OCI-LY7 (cell line): Measurements from ENCODE around the gene BTAF1. TPM values are rescaled to one million over a fixed set of nuclear protein-coding genes. Genes with fewer than 3 reads are reported as not detected.

Experiments used
- BruUV-seq: library from RNA; stranded (reverse); fragments of 400-500 nt; replicated peaks from 2 replicates; lab custom pipeline; 2021; lab: Mats Ljungman, UMichigan
- CTCF ChIA-PET: fragments of 300-600 bp; sonication (Branson Sonifier 250); formaldehyde crosslinking; loops from one replicate; lab custom pipeline; 2022; ENCODE audit warnings: antibody characterized with exemption; ENCODE audit not compliant: unreplicated experiment; lab: Charles Lee
- POLR2A ChIA-PET: fragments of 300-600 bp; sonication (Branson Sonifier 250); formaldehyde crosslinking; loops from one replicate; lab custom pipeline; 2022; ENCODE audit warnings: antibody characterized with exemption; lab: Charles Lee
- DNase-seq: peaks from one replicate; pipeline ENCODE4 v3.0.0-alpha.2; 2015; ENCODE audit warnings: low spot score
- H2AFZ ChIP-seq: fragments of 200-600 bp; sonication (generic), shearing (Covaris generic); 2 replicates; pipeline ENCODE4 v1.6.1; 2014; ENCODE audit warnings: mild to moderate bottlenecking, antibody characterized with exemption, low read length, moderate library complexity
- H3K27ac ChIP-seq: fragments of 200-600 bp; sonication (generic); 2 replicates; pipeline ENCODE4 v1.5.1; 2014; ENCODE audit warnings: mixed run types, low read depth, mild to moderate bottlenecking, moderate library complexity, low read length, inconsistent platforms; ENCODE audit not compliant: poor library complexity, severe bottlenecking
- H3K36me3 ChIP-seq: fragments of 200-600 bp; sonication (generic); 2 replicates; pipeline ENCODE4 v1.6.1; 2014; ENCODE audit warnings: mild to moderate bottlenecking, antibody characterized with exemption, low read length, moderate library complexity, mixed read lengths; ENCODE audit not compliant: insufficient read depth
- H3K4me1 ChIP-seq: fragments of 200-600 bp; sonication (generic); 2 replicates; pipeline ENCODE4 v1.5.1; 2014; ENCODE audit warnings: mild to moderate bottlenecking, low read length; ENCODE audit not compliant: insufficient read depth, poor library complexity, severe bottlenecking
- H3K4me2 ChIP-seq: fragments of 200-600 bp; sonication (generic); 2 replicates; pipeline ENCODE4 v1.6.1; 2014; ENCODE audit warnings: mild to moderate bottlenecking, low read length
- H3K4me3 ChIP-seq: fragments of 200-600 bp; sonication (generic); 2 replicates; pipeline ENCODE4 v1.5.1; 2014; ENCODE audit warnings: mild to moderate bottlenecking, low read depth, low read length; ENCODE audit not compliant: poor library complexity, severe bottlenecking
- H3K79me2 ChIP-seq: fragments of 200-600 bp; sonication (generic); 2 replicates; pipeline ENCODE4 v1.6.1; 2016; ENCODE audit warnings: low read depth, mild to moderate bottlenecking, low read length, moderate library complexity, mixed read lengths; ENCODE audit not compliant: insufficient read depth
- H3K9me2 ChIP-seq: fragments of 200-600 bp; sonication (generic); 2 replicates; pipeline ENCODE4 v1.6.1; 2016; ENCODE audit warnings: mild to moderate bottlenecking, low read length, mixed read lengths; ENCODE audit not compliant: insufficient read depth
- H3K9me3 ChIP-seq: fragments of 200-600 bp; sonication (generic); 2 replicates; pipeline ENCODE4 v1.6.1; 2014; ENCODE audit warnings: mild to moderate bottlenecking, mixed run types, low read length, mixed read lengths
- H4K20me1 ChIP-seq: fragments of 200-600 bp; sonication (generic); 2 replicates; pipeline ENCODE4 v1.6.1; 2014; ENCODE audit warnings: mild to moderate bottlenecking, antibody characterized with exemption, low read length, moderate library complexity, mixed read lengths; ENCODE audit not compliant: insufficient read depth
- CTCF ChIP-seq: fragments of 200-600 bp; sonication (generic); conservative IDR thresholded peaks from 2 replicates; pipeline ENCODE4 v1.5.1; 2014; ENCODE audit warnings: mild to moderate bottlenecking, antibody characterized with exemption, low read length, moderate library complexity, mixed read lengths
- EZH2phosphoT487 ChIP-seq: fragments of 200-600 bp; sonication (generic); IDR thresholded peaks from 2 replicates; pipeline ENCODE4 v1.6.1; 2018; ENCODE audit warnings: low read depth, borderline replicate concordance, mild to moderate bottlenecking, mixed run types, antibody characterized with exemption, low read length, moderate library complexity, mixed read lengths
- intact Hi-C: fragments of 100-400 bp; cut with micrococcal nuclease; formaldehyde crosslinking; loops from one replicate; pipeline ENCODE4 v1.10.0; 2022; ENCODE audit not compliant: unreplicated experiment
- total RNA-seq, 2 experiments: library from RNA; depleted of rRNA in 1 of 2; stranded (reverse); fragments of >200 nt in 1 of 2; shearing (Covaris generic) in 1 of 2; gene quantifications; 2 replicates each; pipeline ENCODE4 v1.2.3, GENCODE V29; 2014 to 2022

BTAF1 gene
- total RNA-seq, 2 experiments from 2014 or later: 65.1 to 95.6 TPM

- H4K20me1 ChIP-seq: no peaks in the 10 kb centered on the region
- H2AFZ ChIP-seq: no peak overlapping the region; the same call in 1 of the 2 replicates
- no peaks in the 10 kb centered on the region for H3K9me3 ChIP-seq
- no peaks in the 10 kb centered on the region for H3K79me2 ChIP-seq
- H3K9me2 ChIP-seq: no peaks in the 10 kb centered on the region
- no TSS peak for BruUV-seq
- no peak for TF ChIP-seq CTCF
- no peak for TF ChIP-seq EZH2phosphoT487
- CTCF ChIA-PET: no interaction called here
- H3K4me2 ChIP-seq: peak overlapping the region; percentile 37; the same call in 1 of the 2 replicates
- DNase-seq: no peak
- no peak overlapping the region for H3K27ac ChIP-seq
- intact Hi-C loops: no loop called here
- POLR2A ChIA-PET: no interaction called here
- no peaks in the 10 kb centered on the region for H3K36me3 ChIP-seq
- no peak overlapping the region for H3K4me3 ChIP-seq
- H3K4me1 ChIP-seq: no peaks in the 10 kb centered on the region
Observed at GRCh38 chr10:91886954-91887271, 36.7 kb upstream of the BTAF1 start.

- Histone ChIP-seq H3K27ac (no peak overlapping the region), H3K36me3 (no peaks in the 10 kb centered on the region), H3K4me1 (no peaks in the 10 kb centered on the region), H3K4me2 (peak overlapping the region; percentile 37; the same call in 1 of the 2 replicates), H3K4me3 (no peak overlapping the region), H2AFZ (no peak overlapping the region; the same call in 1 of the 2 replicates), H3K79me2 (no peaks in the 10 kb centered on the region), H3K9me2 (no peaks in the 10 kb centered on the region), H4K20me1 (no peaks in the 10 kb centered on the region), H3K9me3 (no peaks in the 10 kb centered on the region)
- DNase-seq: no peak
- intact Hi-C loops: no loop called here
- ChIA-PET POLR2A (interaction anchor here (0.6 kb wide), 1 partner anchor 636 kb away, joined by 4 read pairs; no protein-coding TSS in a partner anchor), CTCF (no interaction called here)
- no peak for TF ChIP-seq EZH2phosphoT487
- no peak for TF ChIP-seq CTCF
- no TSS peak for BruUV-seq
Observed at GRCh38 chr10:91887272-91888076, 36.1 kb upstream of the BTAF1 start.
